WTC11 (cell line): ENCODE measurements around the gene PSMD10.

Source experiments
- SP1 ChIP-seq: sonication (generic); formaldehyde crosslinking; conservative IDR thresholded peaks from 2 replicates; pipeline ENCODE4 v1.8.1; 2022; ENCODE audit warnings: missing genetic modification reagents
- TF ChIP-seq, protein P1 (sequence below): sonication (generic); formaldehyde crosslinking; IDR thresholded peaks from 2 replicates; pipeline ENCODE4 v1.8.0; 2023; ENCODE audit warnings: missing genetic modification reagents

DNA sequence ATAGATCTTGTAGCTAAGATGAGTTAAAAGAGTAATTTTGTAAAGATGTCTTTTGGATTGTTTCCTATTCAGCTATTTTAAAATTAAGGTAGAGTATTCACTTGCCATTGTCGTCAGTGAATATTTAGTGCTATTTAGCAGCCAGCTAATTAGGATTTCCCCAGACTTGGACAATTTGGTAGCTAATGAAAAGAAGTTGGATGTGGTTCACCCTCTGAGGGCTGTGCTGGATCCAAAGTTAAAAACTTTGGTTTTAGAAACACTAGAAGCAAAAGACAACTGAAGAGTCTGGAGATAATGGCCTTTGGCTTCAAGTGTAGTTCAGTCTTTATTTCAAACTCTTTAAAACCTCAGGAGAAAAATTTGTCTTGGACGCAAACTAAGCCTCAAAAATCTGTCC is 41.5 kb upstream of the PSMD10 start:
- TF ChIP-seq, protein P1, sequence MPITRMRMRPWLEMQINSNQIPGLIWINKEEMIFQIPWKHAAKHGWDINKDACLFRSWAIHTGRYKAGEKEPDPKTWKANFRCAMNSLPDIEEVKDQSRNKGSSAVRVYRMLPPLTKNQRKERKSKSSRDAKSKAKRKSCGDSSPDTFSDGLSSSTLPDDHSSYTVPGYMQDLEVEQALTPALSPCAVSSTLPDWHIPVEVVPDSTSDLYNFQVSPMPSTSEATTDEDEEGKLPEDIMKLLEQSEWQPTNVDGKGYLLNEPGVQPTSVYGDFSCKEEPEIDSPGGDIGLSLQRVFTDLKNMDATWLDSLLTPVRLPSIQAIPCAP (CRISPR knock-in tag): no peak
- TF ChIP-seq SP1 (CRISPR knock-in tag): no peak
